GM12873 (cell line): Measurements from ENCODE around the gene ULK4.

Experiments used
- CTCF ChIP-seq: IDR thresholded peaks from 2 replicates; pipeline ENCODE4 v1.5.1; 2012; ENCODE audit warnings: low read depth, mild to moderate bottlenecking, moderate library complexity, low read length, control low read depth; ENCODE audit not compliant: insufficient read depth; ENCODE audit errors: missing control alignments

The ULK4 gene

GRCh38 chr3:41234823-41235721 is 726.8 kb downstream of the ULK4 start:
- TF ChIP-seq CTCF: no peak

GRCh38 chr3:41224120-41224806 is 737.6 kb downstream of the ULK4 start:
- no peak for TF ChIP-seq CTCF

GRCh38 chr3:41223691-41224090 is 738.2 kb downstream of the ULK4 start:
- TF ChIP-seq CTCF: no peak

- TF ChIP-seq CTCF: no peak
Measured at GRCh38 chr3:41223078-41223477, 738.8 kb downstream of the ULK4 start.

- no peak for TF ChIP-seq CTCF
Measured at GRCh38 chr3:41222501-41222900, 739.4 kb downstream of the ULK4 start.

GRCh38 chr3:41222012-41222411 is 739.9 kb downstream of the ULK4 start:
- TF ChIP-seq CTCF: no peak

GRCh38 chr3:41220906-41221677 is 740.8 kb downstream of the ULK4 start:
- TF ChIP-seq CTCF: no peak
